ENCODE results near the gene SZRD1. TPM values are rescaled to one million over a fixed set of nuclear protein-coding genes. Genes with fewer than 3 reads are reported as not detected.

Gene SZRD1, protein sequence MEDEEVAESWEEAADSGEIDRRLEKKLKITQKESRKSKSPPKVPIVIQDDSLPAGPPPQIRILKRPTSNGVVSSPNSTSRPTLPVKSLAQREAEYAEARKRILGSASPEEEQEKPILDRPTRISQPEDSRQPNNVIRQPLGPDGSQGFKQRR
- total RNA-seq (10 to 100 TPM; 79.1 to 81.0 TPM), polyA plus RNA-seq (10 to 100 TPM; 41.6 to 56.7 TPM)

DNA sequence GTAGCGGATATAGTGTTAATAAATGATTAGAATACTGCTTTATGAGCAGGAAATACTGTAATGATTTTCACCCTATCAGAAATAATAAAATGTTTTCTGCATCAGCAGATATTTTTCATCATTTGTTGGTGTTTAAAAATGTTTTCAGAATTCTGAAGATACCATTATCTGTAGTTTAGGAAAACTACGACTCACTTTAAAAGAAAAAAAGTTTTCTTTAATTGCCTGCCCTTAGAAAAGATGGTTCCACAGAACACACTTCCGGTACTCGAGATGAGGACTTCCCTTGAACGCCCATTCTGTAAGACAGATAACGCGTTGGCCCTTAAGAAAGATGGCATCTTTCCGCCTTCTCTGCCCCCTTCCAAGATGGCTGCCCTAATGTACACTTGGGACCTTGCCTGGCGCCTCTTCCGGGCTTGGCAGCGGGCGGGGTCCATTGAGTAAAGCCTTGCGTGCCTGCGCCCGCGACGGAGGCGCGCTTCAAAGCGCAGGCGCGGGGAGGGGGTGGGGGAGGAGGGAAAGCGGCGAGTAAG is at the start of gene SZRD1:
TSS of gene SZRD1 (plus strand) at position 521 of the 536 bp plus-strand sequence. CDS start 16 bp downstream, outside the sequence.
- Mint-ChIP-seq H3K9me3 (no peaks in the 10 kb centered on the region), H3K27me3 (no peaks in the 10 kb centered on the region), H3K4me3 (peak within 1 kb of the TSS; percentile 95 to 99 (median 98)), H3K27ac (peak within 1 kb of the TSS; percentile 99 to 100 (median 99)), H3K4me1 (peaks cover 22 to 52% (median 32%) of the 10 kb centered on the region in 4 donors), H3K36me3 (peaks cover 0 to 20% of the 10 kb centered on the region in 2 donors)
- peak; percentile 94 to 99 (median 98) for DNase-seq
- Histone ChIP-seq H3K36me3 (ENCODE audit: insufficient read depth, low read length) (no peaks in the 10 kb centered on the region), H3K4me1 (ENCODE audit: insufficient read depth, low read length) (peaks cover 42% of the 10 kb centered on the region), H3K4me3 (ENCODE audit: low read length in 2 of 2) (peak within 1 kb of the TSS; percentile 85), H3K9me3 (ENCODE audit: control insufficient read depth in 1 of 2, low read length in 2 of 2) (no peaks in the 10 kb centered on the region), H3K27ac (ENCODE audit: low read depth, low read length) (peak within 1 kb of the TSS; percentile 99), H3K27me3 (ENCODE audit: insufficient read depth, low read length) (no peaks in the 10 kb centered on the region)
- CTCF ChIA-PET (ENCODE audit: partially characterized antibody): interaction anchor here (1.2 to 6.8 kb wide), 3 partner anchors 15 to 74 kb away, joined by 3 to 121 read pairs (median 4); partner anchors contain the start of genes FBXO42 and NECAP2
- POLR2A ChIA-PET (ENCODE audit: partially characterized antibody): interaction anchor here (1.0 to 4.9 kb wide), 11 partner anchors 9 to 538 kb away, joined by 3 to 33 read pairs (median 5); partner anchors contain the start of genes CPLANE2, FBXO42 and NECAP2
- intact Hi-C loops (cut with micrococcal nuclease): loop anchor here (1.0 to 10.0 kb wide), 11 partner anchors 14 to 688 kb away; partner anchors contain the start of genes CPLANE2, FBXO42, NECAP2 and SDHB

DNA sequence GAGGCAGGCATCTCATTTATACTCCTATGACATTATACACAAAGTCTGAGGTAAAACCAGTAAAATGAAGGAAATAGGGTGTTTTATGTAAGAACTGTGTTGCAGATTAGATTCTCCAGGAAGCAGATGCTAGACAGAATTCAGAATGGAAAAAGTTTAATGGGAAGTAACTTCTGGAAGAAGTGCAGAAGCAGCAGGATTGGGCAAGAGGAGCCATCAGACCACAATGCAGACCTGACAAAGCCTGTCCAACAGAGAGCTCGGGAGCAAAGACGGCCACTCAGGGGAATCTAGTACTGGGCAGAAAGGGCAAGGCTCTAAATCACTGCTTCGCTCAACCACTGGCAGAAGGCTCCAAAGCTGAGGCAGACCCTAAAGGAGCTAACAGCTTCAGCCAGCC is 48.5 kb upstream of the SZRD1 start:
- Histone ChIP-seq H3K4me1 (ENCODE audit: insufficient read depth, low read length) (no peaks in the 10 kb centered on the region), H3K27ac (ENCODE audit: low read depth, low read length) (no peak overlapping the region), H3K27me3 (ENCODE audit: insufficient read depth, low read length) (no peaks in the 10 kb centered on the region), H3K36me3 (ENCODE audit: insufficient read depth, low read length) (peaks cover 13% of the 10 kb centered on the region), H3K4me3 (ENCODE audit: low read length in 2 of 2) (no peak overlapping the region), H3K9me3 (ENCODE audit: control insufficient read depth in 1 of 2, low read length in 2 of 2) (no peaks in the 10 kb centered on the region)
- Mint-ChIP-seq H3K27me3 (no peaks in the 10 kb centered on the region), H3K4me1 (peaks cover 13 to 24% (median 17%) of the 10 kb centered on the region in 4 donors), H3K9me3 (no peaks in the 10 kb centered on the region), H3K4me3 (no peak overlapping the region), H3K27ac (no peak overlapping the region), H3K36me3 (peaks cover 22 to 24% of the 10 kb centered on the region in 2 donors)
- ChIA-PET CTCF (ENCODE audit: partially characterized antibody) (no interaction called here), POLR2A (ENCODE audit: partially characterized antibody) (interaction anchor here (1.7 kb wide), 1 partner anchor 34 kb away, joined by 3 read pairs; the partner anchor contains the start of gene FBXO42)
- no peak for DNase-seq
- intact Hi-C loops (cut with micrococcal nuclease): no loop called here

DNA sequence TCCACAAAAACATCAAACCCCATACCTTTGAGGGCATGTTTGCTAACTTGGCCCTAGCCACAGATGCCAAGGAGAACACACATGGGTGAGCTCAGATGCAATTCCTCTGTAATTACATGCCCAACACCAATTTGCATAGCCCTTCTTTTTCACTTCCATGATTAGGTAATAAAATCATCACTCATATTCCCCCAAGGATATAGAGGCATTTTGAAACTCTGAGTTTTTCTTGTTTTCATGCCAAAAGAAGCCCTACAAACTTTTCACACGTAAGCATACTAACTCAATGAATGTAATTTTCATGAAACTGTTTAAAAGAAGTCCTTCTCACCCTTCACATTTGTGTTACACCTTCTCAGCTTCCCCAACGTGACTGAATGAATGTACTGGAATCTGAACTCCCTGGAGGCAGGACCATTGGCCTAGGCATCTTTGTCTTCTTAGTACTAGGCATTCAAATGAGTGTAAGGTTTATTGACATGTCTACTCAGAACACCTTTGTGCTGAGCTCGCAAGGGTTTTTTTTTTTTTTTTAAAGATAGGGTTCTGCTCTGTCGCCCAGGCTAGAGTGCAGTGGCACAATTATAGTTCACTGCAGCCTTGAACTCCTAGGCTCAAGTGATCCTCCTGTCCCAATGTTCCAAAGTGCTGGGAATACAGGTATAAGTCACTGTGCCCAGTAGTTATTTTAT is 45.7 kb upstream of the SZRD1 start:
- POLR2A ChIA-PET (ENCODE audit: partially characterized antibody): no interaction called here
- no peaks in the 10 kb centered on the region for H3K27me3 Mint-ChIP-seq
- no peaks in the 10 kb centered on the region for H3K4me1 ChIP-seq (ENCODE audit: insufficient read depth, low read length)
- DNase-seq: no peak
- H3K4me3 ChIP-seq (ENCODE audit: low read length in 2 of 2): no peak overlapping the region
- H3K27ac ChIP-seq (ENCODE audit: low read depth, low read length): no peak overlapping the region
- H3K36me3 Mint-ChIP-seq: peaks cover 6 to 9% of the 10 kb centered on the region in 2 donors
- H3K27me3 ChIP-seq (ENCODE audit: insufficient read depth, low read length): no peaks in the 10 kb centered on the region
- no peaks in the 10 kb centered on the region for H3K9me3 Mint-ChIP-seq
- CTCF ChIA-PET (ENCODE audit: partially characterized antibody): no interaction called here
- intact Hi-C loops (cut with micrococcal nuclease): no loop called here
- H3K4me1 Mint-ChIP-seq: peaks cover 10 to 24% (median 19%) of the 10 kb centered on the region in 4 donors
- peak overlapping the region in 4 of 7 donors; percentile 37 to 83 (median 43) for H3K27ac Mint-ChIP-seq
- H3K9me3 ChIP-seq (ENCODE audit: control insufficient read depth in 1 of 2, low read length in 2 of 2): no peaks in the 10 kb centered on the region
- H3K36me3 ChIP-seq (ENCODE audit: insufficient read depth, low read length): no peaks in the 10 kb centered on the region
- H3K4me3 Mint-ChIP-seq: no peak overlapping the region

GRCh38 chr1:16324456-16324890 is 42.6 kb upstream of the SZRD1 start:
- Mint-ChIP-seq H3K4me1 (peaks cover 8 to 25% (median 16%) of the 10 kb centered on the region in 4 donors), H3K36me3 (peaks cover 9 to 15% of the 10 kb centered on the region in 2 donors), H3K9me3 (no peaks in the 10 kb centered on the region), H3K4me3 (no peak overlapping the region), H3K27me3 (no peaks in the 10 kb centered on the region), H3K27ac (no peak overlapping the region)
- no peak overlapping the region for H3K27ac ChIP-seq (ENCODE audit: low read depth, low read length)
- no peaks in the 10 kb centered on the region for H3K9me3 ChIP-seq (ENCODE audit: control insufficient read depth in 1 of 2, low read length in 2 of 2)
- no peaks in the 10 kb centered on the region for H3K36me3 ChIP-seq (ENCODE audit: insufficient read depth, low read length)
- ChIA-PET CTCF (ENCODE audit: partially characterized antibody) (no interaction called here), POLR2A (ENCODE audit: partially characterized antibody) (no interaction called here)
- H3K4me3 ChIP-seq (ENCODE audit: low read length in 2 of 2): no peak overlapping the region
- H3K27me3 ChIP-seq (ENCODE audit: insufficient read depth, low read length): no peaks in the 10 kb centered on the region
- intact Hi-C loops (cut with micrococcal nuclease): no loop called here
- DNase-seq: no peak
- peaks cover 5% of the 10 kb centered on the region for H3K4me1 ChIP-seq (ENCODE audit: insufficient read depth, low read length)

GRCh38 chr1:16326833-16327404 is 40.1 kb upstream of the SZRD1 start:
- ChIA-PET POLR2A (ENCODE audit: partially characterized antibody) (interaction anchor here (0.7 kb wide), 1 partner anchor 66 kb away, joined by 3 read pairs; no protein-coding TSS in a partner anchor), CTCF (ENCODE audit: partially characterized antibody) (no interaction called here)
- DNase-seq: no peak
- no peak overlapping the region for H3K4me3 Mint-ChIP-seq
- peaks cover 5% of the 10 kb centered on the region for H3K4me1 ChIP-seq (ENCODE audit: insufficient read depth, low read length)
- no peak overlapping the region for H3K27ac Mint-ChIP-seq
- no peaks in the 10 kb centered on the region for H3K9me3 Mint-ChIP-seq
- peaks cover 6 to 17% (median 12%) of the 10 kb centered on the region in 4 donors for H3K4me1 Mint-ChIP-seq
- intact Hi-C loops (cut with micrococcal nuclease): no loop called here
- no peak overlapping the region for H3K4me3 ChIP-seq (ENCODE audit: low read length in 2 of 2)
- H3K9me3 ChIP-seq (ENCODE audit: control insufficient read depth in 1 of 2, low read length in 2 of 2): no peaks in the 10 kb centered on the region
- no peak overlapping the region for H3K27ac ChIP-seq (ENCODE audit: low read depth, low read length)
- peaks cover 12 to 15% of the 10 kb centered on the region in 2 donors for H3K36me3 Mint-ChIP-seq
- no peaks in the 10 kb centered on the region for H3K27me3 ChIP-seq (ENCODE audit: insufficient read depth, low read length)
- H3K27me3 Mint-ChIP-seq: no peaks in the 10 kb centered on the region
- no peaks in the 10 kb centered on the region for H3K36me3 ChIP-seq (ENCODE audit: insufficient read depth, low read length)

DNA sequence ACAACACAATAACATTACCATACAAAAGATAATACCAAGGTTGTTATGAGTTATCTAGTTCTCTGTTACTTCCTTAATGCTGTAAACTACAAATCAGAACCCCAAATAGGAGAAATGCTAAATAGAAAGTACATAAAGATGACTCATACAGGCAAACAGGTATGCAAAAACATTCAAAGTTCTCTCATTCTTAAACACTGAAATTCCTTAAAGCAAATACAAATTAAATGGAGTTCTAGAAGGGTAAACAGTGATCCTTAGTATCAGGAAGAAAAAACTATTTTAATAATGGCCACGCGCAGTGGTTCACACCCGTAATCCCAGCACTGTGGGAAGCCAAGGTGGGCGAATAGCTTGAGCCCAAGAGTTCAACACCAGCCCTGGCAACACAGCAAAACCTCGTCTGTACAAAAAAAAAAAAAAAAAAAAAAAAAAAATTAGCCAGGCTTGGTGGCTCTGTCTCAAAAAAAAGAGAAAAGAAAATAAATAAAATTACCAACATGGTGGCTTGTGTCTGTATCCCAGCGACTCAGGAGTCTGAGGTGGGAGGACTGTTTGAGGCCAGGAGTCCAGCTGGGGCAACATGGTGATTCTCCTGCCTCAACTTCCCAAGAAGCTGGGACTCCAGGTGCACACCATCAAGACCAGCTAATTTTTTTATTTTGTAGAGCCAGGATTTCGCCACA is 32.2 kb upstream of the SZRD1 start:
- no peak overlapping the region for H3K27ac ChIP-seq (ENCODE audit: low read depth, low read length)
- Mint-ChIP-seq H3K4me3 (no peak overlapping the region), H3K4me1 (peaks cover 20 to 46% (median 25%) of the 10 kb centered on the region in 4 donors), H3K27ac (peak overlapping the region in 1 of 7 donors; percentile 42), H3K9me3 (no peaks in the 10 kb centered on the region), H3K36me3 (peaks cover 0 to 5% of the 10 kb centered on the region in 2 donors), H3K27me3 (no peaks in the 10 kb centered on the region)
- ChIA-PET CTCF (ENCODE audit: partially characterized antibody) (interaction anchor here (0.7 kb wide), 1 partner anchor 287 kb away, joined by 5 read pairs; no protein-coding TSS in a partner anchor), POLR2A (ENCODE audit: partially characterized antibody) (no interaction called here)
- intact Hi-C loops (cut with micrococcal nuclease): no loop called here
- H3K36me3 ChIP-seq (ENCODE audit: insufficient read depth, low read length): no peaks in the 10 kb centered on the region
- H3K27me3 ChIP-seq (ENCODE audit: insufficient read depth, low read length): no peaks in the 10 kb centered on the region
- DNase-seq: no peak
- H3K4me3 ChIP-seq (ENCODE audit: low read length in 2 of 2): no peak overlapping the region
- H3K4me1 ChIP-seq (ENCODE audit: insufficient read depth, low read length): peaks cover 11% of the 10 kb centered on the region
- no peaks in the 10 kb centered on the region for H3K9me3 ChIP-seq (ENCODE audit: control insufficient read depth in 1 of 2, low read length in 2 of 2)
